GM21367 (cell line): ENCODE data around the gene ING5.
"Not testable (repeated sequence)": the region's sequence is repeated elsewhere in the genome, so short reads cannot be mapped to it uniquely, and the experiment has no call there.

ENCODE experiments used
- ATAC-seq: cut with Tn5 transposase; IDR thresholded peaks from one replicate; pipeline ENCODE4 v1.9.1; 2021; ENCODE audit not compliant: unreplicated experiment

Gene ING5

DNA sequence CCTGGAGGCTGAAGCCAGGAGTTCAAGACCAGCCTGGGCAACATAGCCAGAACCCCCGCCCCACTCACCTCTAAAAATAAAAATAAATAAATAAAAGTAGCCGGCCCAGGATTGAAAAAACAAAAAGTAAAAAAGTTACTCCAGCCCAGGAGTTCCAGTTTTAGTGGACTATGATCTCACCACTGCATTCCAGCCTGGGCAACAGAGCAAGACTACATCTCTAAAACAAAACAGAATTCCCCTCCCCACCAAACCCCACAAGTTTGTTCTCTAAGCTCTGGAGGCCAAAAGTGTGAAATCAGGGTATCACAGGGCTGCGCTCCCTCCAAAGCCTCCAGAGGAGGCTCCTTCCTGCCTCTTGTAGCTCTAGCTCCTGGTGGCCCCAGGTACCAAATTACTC is 34.3 kb downstream of the ING5 start:
- no peak for ATAC-seq

GRCh38 chr2:241738040-241738686 is 36.3 kb downstream of the ING5 start:
- ATAC-seq = no peak

DNA sequence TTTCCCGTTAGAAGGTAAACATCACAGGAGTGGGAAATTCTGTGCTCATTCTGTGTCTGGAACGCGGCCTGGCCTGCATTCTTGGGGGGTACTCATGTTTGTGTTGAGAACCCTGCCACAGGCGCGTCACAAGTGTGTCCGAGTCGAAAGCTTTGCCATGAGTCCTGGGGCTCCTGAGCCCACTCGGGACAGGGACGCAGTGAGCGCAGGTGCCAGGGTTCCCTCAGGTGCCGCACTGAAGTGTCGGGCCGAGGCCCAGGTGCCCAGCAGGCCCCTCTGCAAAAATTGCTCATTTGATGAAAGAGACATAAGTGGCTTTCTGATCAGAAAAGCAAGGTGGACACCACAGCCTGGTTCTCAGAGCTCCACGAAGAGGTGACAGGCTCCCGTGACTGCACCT is 37.3 kb downstream of the ING5 start:
- ATAC-seq = no peak

- ATAC-seq = no peak
These were observed 37.8 kb downstream of the ING5 start for GRCh38 chr2:241739651-241740050.

GRCh38 chr2:241741016-241741415 is 39.2 kb downstream of the ING5 start:
- ATAC-seq = no peak

GRCh38 chr2:241742320-241742939 is 40.6 kb downstream of the ING5 start:
- no peak for ATAC-seq

DNA sequence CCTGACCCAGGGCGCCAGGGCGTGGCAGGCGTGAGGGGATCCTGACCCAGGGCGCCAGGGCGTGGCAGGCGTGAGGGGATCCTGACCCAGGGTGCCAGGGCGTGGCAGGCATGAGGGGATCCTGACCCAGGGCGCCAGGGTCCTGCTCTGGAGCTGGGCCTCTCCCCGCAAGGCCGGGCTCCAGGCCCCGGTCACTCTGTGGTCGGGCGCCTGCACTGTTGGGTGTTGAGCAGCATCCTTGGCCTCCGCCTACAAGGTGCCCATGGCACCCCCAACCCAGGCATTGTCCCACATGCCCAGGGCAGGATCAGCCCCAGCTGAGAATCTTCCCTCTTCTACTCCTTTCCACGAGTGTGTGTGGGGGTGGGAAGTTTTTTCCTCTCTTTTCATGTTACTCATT is 41.2 kb downstream of the ING5 start:
- ATAC-seq = not testable (repeated sequence)

DNA sequence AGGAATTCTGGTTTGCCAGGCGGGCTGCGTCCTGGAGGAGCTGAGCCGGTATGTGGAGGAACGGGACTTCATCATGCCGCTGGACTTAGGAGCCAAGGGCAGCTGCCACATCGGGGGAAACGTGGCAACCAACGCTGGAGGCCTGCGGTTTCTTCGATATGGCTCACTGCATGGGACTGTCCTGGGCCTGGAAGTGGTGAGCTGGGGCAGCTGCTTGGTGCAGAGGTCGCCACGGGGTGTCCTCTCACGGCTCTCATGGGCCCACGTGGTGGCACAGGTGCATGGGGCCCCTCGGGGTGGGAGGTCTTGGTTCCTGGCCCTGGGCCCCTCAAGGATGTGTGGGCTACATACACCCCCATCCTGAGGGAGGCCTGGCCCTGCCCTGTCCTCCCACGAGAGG is 41.8 kb downstream of the ING5 start:
- ATAC-seq = no peak

DNA sequence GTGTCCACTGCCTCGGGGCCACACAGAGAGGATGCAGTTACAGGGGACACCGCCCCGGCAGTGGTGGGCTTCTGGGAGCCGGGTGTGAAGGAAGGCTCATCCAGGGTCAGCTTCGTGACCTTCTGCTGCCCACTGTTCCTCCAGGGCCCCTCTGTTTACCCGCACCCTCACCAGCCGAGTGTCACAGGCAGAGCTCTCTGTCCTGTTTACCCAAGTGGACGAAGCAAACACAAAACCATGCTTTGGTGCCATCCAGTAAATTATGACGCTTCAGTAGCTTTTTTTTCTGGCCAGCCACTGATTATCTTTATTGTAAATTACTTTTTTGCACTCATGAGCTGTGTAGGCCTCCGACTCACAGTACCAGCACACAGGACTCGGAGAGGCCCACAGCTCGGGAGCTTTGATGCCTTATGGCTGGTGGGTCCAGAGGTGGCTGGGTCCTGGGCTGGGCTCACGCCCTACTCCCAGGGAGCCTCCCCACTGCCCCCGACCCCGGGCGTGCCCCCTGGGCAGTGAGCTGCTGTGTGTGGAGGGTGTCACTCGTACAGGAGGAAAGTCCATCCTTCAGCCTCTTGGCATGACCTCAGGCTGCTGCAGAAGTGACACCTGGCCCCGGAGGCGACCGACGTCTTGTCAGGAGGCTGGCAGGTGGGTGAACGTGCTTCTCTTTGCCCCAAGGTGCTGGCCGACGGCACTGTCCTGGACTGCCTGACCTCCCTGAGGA is 42.4 kb downstream of the ING5 start:
- ATAC-seq = no peak

DNA sequence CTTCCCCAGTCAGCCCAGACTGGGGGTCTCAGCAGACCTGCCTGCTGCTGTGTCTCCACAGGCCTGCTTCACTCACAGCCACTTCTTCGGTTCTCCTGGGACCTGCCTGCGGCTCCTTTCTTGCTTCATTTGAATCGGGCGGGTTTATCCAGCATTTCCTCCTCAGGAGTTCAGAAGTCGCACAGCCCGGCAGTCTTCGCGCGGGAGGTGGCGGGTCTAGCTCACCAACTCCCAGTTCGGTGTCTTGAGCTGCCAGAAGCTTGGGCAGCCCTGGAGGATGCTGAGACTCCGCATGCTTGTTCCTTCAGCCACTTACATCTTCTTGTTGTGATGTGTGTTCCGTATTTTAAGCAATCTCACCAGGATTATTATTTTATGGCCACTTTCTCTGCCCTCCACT is 43.4 kb downstream of the ING5 start:
- ATAC-seq = no peak

GRCh38 chr2:241746084-241746483 is 44.2 kb downstream of the ING5 start:
- ATAC-seq = no peak

DNA sequence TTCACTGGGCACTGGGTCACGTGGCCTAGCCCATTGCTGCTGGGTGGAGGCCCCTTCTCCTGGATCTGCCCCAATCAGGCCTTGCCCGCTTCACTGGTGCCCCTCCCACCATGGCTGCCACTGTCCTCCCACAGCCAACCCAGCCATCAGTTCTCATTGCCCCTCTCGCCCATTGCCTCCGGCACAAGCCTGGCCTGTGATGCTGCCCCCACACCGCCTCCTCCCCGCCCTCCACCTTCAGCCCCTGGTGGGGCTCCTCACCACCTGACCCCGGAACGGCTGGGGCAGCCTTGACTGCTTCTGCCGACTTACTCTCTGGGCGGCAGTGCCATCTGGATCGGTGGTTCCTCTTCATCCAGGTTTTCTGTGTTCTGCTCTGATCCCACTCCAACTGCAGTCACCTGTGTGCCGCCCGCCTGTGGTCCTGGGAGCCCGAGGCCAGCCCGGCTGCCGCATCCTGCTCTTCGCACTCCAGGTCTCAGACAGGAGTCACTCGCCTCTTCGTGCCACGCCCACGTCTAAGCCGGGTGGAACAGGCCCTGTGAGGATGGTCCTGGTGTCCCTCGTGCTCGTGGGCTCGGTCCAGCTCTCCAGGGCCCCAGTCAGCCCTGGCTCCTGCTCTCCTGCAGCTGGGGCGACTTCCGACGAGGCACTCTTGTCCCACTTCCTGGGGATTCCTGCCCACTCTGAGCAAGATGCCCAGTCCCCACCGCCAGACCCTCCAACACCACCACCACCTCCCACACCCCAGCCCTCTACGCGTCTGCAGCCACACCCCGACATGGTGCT is 46.8 kb downstream of the ING5 start:
- ATAC-seq = no peak

- no peak for ATAC-seq
These were observed 48.4 kb downstream of the ING5 start for GRCh38 chr2:241750076-241750840.

- ATAC-seq = no peak
These were observed 49.3 kb downstream of the ING5 start for GRCh38 chr2:241751152-241751551.

DNA sequence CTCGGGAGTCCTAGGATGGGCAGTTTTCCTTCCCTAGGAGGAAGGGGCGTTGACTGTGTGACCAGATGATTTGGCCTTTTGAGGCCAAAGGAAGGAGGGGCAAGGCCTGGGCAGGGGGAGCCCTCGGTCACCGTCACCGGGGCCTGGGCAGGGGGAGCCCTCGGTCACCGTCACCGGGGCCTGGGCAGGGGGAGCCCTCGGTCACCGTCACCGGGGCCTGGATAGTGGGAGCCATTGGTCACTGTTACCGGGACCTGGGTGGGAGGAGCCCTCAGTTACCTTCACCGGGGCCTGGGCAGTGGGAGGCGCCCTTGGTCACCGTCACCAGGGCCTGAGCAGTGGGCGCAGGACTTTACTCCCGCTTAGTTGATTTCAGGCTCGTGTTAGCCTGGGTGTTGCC is 49.9 kb downstream of the ING5 start:
- ATAC-seq = no peak

GRCh38 chr2:241752253-241752652 is 50.4 kb downstream of the ING5 start:
- no peak for ATAC-seq

GRCh38 chr2:241752689-241753276 is 50.9 kb downstream of the ING5 start:
- no peak for ATAC-seq

DNA sequence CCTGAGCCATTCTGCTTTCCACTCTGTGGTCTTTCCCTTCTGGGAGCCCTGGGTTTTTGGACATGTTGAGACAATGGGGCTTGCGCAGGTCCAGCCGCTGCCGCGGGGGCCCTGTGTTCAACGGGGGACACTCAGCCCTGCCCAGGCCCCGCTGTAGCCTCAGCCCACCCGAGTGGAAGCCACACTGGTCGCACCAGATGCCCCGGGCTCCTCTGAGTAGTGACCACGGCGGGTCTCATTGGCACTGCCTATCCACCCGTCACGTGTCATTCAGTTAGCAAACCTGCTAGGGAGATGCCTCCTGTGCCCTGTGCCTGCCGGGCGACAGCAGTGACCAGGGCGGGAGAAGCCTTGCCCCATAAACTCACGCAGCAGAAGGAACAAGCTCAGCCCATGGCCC is 51.7 kb downstream of the ING5 start:
- no peak for ATAC-seq

DNA sequence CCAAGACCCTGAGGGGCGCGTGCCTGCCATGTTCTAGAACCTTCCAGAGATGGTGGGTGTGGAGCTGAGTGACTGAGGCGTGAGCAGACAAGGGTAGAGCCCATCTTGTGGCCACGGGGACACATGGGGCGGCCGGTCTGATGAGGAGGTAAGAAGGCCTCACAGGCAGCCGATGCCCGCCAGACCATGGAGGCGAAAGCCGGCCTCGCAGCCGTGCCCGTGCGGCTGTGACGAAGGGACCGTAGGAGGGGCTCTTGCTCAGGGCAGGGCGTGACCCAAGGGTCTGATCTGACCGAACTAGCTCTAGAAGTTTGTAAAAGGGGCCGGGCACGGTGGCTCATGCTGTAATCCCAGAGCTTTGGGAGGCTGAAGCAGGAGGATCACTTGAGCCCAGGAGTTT is 52.2 kb downstream of the ING5 start:
- no peak for ATAC-seq

DNA sequence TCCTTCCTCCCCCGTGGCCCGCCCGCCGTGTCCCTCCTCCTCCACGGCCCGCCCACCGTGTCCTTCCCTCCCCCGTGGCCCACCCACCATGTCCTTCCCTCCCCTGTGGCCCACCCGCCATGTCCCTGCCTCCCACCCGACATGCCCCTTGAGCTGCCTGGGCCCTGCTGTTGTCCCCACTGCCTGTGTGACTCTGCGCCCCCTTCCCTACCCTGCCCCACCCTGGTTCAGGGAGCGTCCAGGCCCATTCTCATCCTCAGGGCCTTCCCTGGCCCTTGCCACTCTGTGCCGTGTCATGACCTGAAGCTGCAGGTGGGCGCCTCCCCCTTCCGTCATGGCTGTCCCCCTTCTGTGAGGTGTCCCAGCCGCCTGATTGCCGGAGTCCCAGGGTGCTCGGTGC is 53.3 kb downstream of the ING5 start:
- ATAC-seq = no peak

DNA sequence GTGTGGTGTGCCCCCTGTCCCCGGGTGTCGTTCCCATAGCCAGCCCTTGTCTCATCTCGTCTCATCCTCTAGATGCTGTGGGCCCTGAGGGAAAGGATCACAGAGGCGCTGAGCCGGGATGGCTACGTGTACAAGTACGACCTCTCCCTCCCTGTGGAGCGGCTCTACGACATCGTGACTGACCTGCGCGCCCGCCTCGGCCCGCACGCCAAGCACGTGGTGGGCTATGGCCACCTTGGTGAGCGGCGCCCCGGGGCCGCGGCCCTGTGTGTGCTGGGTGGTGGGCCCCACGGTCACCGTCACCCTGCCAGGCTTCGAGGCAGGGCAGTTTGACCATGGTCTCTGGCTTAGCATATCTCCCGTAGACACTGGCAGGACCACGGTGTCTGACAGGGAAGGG is 53.9 kb downstream of the ING5 start:
- ATAC-seq = no peak
